Measurements from ENCODE around the gene DDX23.

The DDX23 gene

DNA sequence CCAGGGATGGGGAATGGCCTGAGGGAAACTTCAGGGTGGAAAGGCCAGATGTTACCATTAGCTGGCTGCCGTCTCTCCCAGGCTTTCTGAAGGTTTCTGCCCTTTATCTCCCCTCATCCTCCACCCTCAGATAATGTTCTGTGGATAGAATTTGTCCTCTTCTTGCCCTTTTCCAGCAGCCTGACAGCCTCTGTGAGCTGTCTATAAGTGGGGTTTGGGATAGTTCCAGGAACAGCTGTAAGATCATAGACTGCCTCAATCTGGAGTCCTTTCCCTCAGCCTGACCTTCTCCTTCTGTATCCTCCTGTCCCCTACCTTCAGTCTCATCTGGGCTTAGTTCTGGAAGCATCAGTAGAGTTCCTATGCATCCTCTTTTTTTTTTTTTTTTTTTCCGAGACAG lies 16.5 kb upstream of the DDX23 start:
- Histone ChIP-seq H3K4me1 (ENCODE audit: control insufficient read depth, low read length) (peaks cover 22% of the 10 kb centered on the region), H3K27ac (ENCODE audit: low read depth, low read length) (no peak overlapping the region), H3K9me2 (replicated peaks; ENCODE audit: control insufficient read depth, low read length) (no peaks in the 10 kb centered on the region), H3K36me3 (ENCODE audit: control insufficient read depth, low read length) (0 out of 2 replicates have a peak, but pooled peaks cover 7% of the 10 kb centered on the region), H4K20me1 (ENCODE audit: control insufficient read depth, insufficient read depth, low read depth, low read length) (peaks cover 7% of the 10 kb centered on the region), H3K9me3 (ENCODE audit: control insufficient read depth, insufficient read depth, low read length) (no peaks in the 10 kb centered on the region), H3K27me3 (ENCODE audit: control insufficient read depth, low read length) (peaks cover 10% of the 10 kb centered on the region; the same call in 1 of the 2 replicates), H3F3A (ENCODE audit: control insufficient read depth, insufficient read depth) (no peaks in the 10 kb centered on the region), H3K4me3 (ENCODE audit: low read length) (no peak overlapping the region), H3K79me2 (ENCODE audit: control insufficient read depth, low read length) (peaks cover 8% of the 10 kb centered on the region), H3K4me2 (ENCODE audit: low read length) (no peak overlapping the region)
- no peak for TF ChIP-seq EZH2phosphoT487 (IDR thresholded peaks at IDR 0.05; ENCODE audit: borderline replicate concordance, low read length)
- TF ChIP-seq, protein P1, sequence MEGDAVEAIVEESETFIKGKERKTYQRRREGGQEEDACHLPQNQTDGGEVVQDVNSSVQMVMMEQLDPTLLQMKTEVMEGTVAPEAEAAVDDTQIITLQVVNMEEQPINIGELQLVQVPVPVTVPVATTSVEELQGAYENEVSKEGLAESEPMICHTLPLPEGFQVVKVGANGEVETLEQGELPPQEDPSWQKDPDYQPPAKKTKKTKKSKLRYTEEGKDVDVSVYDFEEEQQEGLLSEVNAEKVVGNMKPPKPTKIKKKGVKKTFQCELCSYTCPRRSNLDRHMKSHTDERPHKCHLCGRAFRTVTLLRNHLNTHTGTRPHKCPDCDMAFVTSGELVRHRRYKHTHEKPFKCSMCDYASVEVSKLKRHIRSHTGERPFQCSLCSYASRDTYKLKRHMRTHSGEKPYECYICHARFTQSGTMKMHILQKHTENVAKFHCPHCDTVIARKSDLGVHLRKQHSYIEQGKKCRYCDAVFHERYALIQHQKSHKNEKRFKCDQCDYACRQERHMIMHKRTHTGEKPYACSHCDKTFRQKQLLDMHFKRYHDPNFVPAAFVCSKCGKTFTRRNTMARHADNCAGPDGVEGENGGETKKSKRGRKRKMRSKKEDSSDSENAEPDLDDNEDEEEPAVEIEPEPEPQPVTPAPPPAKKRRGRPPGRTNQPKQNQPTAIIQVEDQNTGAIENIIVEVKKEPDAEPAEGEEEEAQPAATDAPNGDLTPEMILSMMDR (IDR thresholded peaks at IDR 0.05; ENCODE audit: low read depth, low read length, poor library complexity, severe bottlenecking) = no peak

DNA sequence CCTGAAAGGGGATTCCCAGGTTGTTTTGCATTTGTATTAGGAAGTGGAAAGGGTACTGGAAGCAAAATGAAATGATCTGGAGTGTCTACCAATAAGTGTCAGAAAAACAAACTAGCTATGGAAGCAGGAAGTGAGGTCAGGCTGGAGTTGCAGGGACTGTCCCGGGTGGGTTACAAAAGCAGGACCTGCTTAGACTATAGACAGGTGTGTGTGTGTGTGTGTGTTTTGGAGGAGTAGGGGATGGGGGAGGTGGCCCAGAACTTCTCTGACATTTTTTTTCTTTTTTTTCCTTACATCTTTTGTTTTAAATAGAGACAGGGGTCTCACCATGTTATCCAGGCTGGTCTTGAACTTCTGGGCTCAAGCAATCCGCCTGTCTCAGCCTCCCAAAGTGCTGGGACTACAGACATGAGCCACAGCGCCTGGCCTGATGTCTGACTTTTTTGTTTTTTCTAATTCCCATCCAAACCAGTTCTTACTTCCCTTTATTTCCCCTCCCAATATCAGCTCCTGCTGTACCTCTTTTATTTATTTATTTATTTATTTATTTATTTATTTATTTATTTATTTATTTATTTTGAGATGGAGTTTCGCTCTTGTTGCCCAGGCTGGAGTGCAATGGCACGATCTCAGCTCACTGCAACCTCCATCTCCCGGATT lies 14.2 kb upstream of the DDX23 start:
- Histone ChIP-seq H3K4me2 (ENCODE audit: low read length) (peak overlapping the region; percentile 89), H3K4me3 (ENCODE audit: low read length) (peak overlapping the region; percentile 83), H3K27ac (ENCODE audit: low read depth, low read length) (peak overlapping the region; percentile 54), H3K79me2 (ENCODE audit: control insufficient read depth, low read length) (peaks cover 8% of the 10 kb centered on the region), H3K27me3 (ENCODE audit: control insufficient read depth, low read length) (peaks cover 5% of the 10 kb centered on the region; the same call in 1 of the 2 replicates), H3K9me3 (ENCODE audit: control insufficient read depth, insufficient read depth, low read length) (no peaks in the 10 kb centered on the region), H3F3A (ENCODE audit: control insufficient read depth, insufficient read depth) (no peaks in the 10 kb centered on the region), H3K36me3 (ENCODE audit: control insufficient read depth, low read length) (peaks cover 19% of the 10 kb centered on the region), H3K4me1 (ENCODE audit: control insufficient read depth, low read length) (peaks cover 22% of the 10 kb centered on the region), H3K9me2 (replicated peaks; ENCODE audit: control insufficient read depth, low read length) (no peaks in the 10 kb centered on the region), H4K20me1 (ENCODE audit: control insufficient read depth, insufficient read depth, low read depth, low read length) (peaks cover 7% of the 10 kb centered on the region)
- TF ChIP-seq, protein P1 (IDR thresholded peaks at IDR 0.05; ENCODE audit: low read depth, low read length, poor library complexity, severe bottlenecking) = no peak
- TF ChIP-seq EZH2phosphoT487 (IDR thresholded peaks at IDR 0.05; ENCODE audit: borderline replicate concordance, low read length) = no peak

DNA sequence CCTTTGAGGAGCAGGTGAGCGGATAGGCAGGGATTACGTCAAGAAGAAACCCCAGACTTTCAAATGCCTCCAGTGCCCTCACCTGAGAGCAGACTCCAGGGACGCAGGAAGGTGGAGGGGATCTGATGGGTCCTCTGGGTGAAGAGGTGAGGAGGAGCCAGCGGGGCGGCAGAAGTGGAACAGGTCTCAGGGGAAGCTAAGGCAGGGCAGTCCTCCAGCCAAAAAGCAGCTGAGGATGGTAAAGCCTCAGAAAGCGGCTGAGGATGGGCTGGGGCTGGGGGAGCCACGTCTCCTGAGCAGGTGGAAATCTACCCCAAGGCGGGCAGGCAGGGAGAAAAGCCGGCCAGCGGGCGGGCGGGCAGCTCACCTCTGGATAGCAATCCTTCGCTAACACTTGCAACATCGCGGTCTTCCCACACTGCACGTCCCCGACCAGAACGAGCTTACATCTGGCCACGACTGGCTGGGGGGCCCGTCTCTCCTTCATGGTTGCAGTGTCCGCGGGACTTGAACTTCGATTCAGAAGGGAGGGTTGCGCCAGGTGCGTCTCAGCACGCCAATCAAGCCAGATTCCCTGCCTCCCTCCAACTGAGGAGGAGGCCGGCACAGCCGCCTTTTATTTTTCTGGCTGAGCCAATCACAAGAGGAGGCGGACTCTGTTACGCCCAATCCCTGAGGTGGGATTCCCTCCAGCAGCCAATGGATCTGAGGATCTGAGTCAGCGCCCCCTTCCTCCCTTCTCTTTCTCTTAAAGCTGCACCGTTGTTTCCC lies 13.5 kb upstream of the DDX23 start, which contains the start of gene RND1:
Gene RND1, minus strand, starts transcription at position 590 of the 771 bp plus-strand sequence. Its CDS starts 103 bp downstream, at position 487.
- Histone ChIP-seq H3F3A (ENCODE audit: control insufficient read depth, insufficient read depth) (no peaks in the 10 kb centered on the region), H3K27me3 (ENCODE audit: control insufficient read depth, low read length) (0 out of 2 replicates have a peak, but pooled peaks cover 5% of the 10 kb centered on the region), H3K9me2 (replicated peaks; ENCODE audit: control insufficient read depth, low read length) (no peaks in the 10 kb centered on the region), H3K4me2 (ENCODE audit: low read length) (peak within 1 kb of the TSS; percentile 89), H3K4me1 (ENCODE audit: control insufficient read depth, low read length) (peaks cover 22% of the 10 kb centered on the region), H4K20me1 (ENCODE audit: control insufficient read depth, insufficient read depth, low read depth, low read length) (peaks cover 7% of the 10 kb centered on the region), H3K9me3 (ENCODE audit: control insufficient read depth, insufficient read depth, low read length) (no peaks in the 10 kb centered on the region), H3K36me3 (ENCODE audit: control insufficient read depth, low read length) (peaks cover 26% of the 10 kb centered on the region), H3K27ac (ENCODE audit: low read depth, low read length) (peak within 1 kb of the TSS; percentile 54), H3K4me3 (ENCODE audit: low read length) (peak within 1 kb of the TSS; percentile 83), H3K79me2 (ENCODE audit: control insufficient read depth, low read length) (peaks cover 8% of the 10 kb centered on the region)
- no peak for TF ChIP-seq EZH2phosphoT487 (IDR thresholded peaks at IDR 0.05; ENCODE audit: borderline replicate concordance, low read length)
- TF ChIP-seq, protein P1 (IDR thresholded peaks at IDR 0.05; ENCODE audit: low read depth, low read length, poor library complexity, severe bottlenecking) = no peak

Data from DOHH2 (cell line).